Measurements from ENCODE around the gene LRMDA. TPM values are rescaled to one million over a fixed set of nuclear protein-coding genes. Genes with fewer than 3 reads are reported as not detected.

Gene LRMDA
- total and polyA plus RNA-seq, 2 donors (not counting 3 experiments of a cell fraction or from before 2014, with no cell fraction given): 9.7 to 18.0 TPM

- Histone ChIP-seq H2AFZ (ENCODE audit: low read depth, low read length) (no peak overlapping the region), H3K4me2 (ENCODE audit: insufficient read depth, low read length) (no peak overlapping the region), H3K9me3 (replicated peaks; ENCODE audit: control insufficient read depth, insufficient read depth, low read length) (no peaks in the 10 kb centered on the region), H3K27me3 (ENCODE audit: control insufficient read depth in 2 of 2, insufficient read depth in 2 of 2, low read length in 2 of 2) (no peaks in the 10 kb centered on the region), H4K20me1 (replicated peaks; ENCODE audit: control insufficient read depth, extremely low read depth, insufficient read depth, low read length) (no peaks in the 10 kb centered on the region), H3K9ac (replicated peaks; ENCODE audit: extremely low read depth, insufficient read depth, low read length) (no peak overlapping the region), H3K27ac (ENCODE audit: insufficient read depth, low read depth, low read length) (no peak overlapping the region), H3K4me3 (replicated peaks in 1 of 3; ENCODE audit: insufficient read depth in 1 of 3, low read depth in 1 of 3, low read length in 3 of 3) (no peak overlapping the region), H3K36me3 (ENCODE audit: control insufficient read depth in 2 of 2, extremely low read depth in 1 of 2, insufficient read depth in 2 of 2, low read length in 2 of 2) (no peaks in the 10 kb centered on the region), H3K79me2 (ENCODE audit: control insufficient read depth, insufficient read depth, low read length) (no peaks in the 10 kb centered on the region), H3K4me1 (ENCODE audit: control insufficient read depth, extremely low read depth, insufficient read depth, low read length) (no peaks in the 10 kb centered on the region), H3K9me1 (replicated peaks; ENCODE audit: control insufficient read depth, extremely low read depth, insufficient read depth, low read length) (no peaks in the 10 kb centered on the region)
- TF ChIP-seq JUN (IDR thresholded peaks at IDR 0.05; ENCODE audit: borderline replicate concordance, insufficient read depth, insufficient read length, low read depth) (no peak), EZH2 (IDR thresholded peaks at IDR 0.05; ENCODE audit: borderline replicate concordance, low read depth, low read length, severe bottlenecking) (no peak), POLR2AphosphoS5 (IDR thresholded peaks at IDR 0.05; ENCODE audit: insufficient read depth, low read depth, low read length) (no peak), MAX (IDR thresholded peaks at IDR 0.05; ENCODE audit: insufficient read depth, insufficient read length) (no peak), POLR2A (IDR thresholded peaks at IDR 0.05; ENCODE audit: low read depth, low read length) (no peak), FOS (IDR thresholded peaks at IDR 0.05; ENCODE audit: borderline replicate concordance, insufficient read depth, low read length) (no peak), GATA2 (IDR thresholded peaks at IDR 0.05; ENCODE audit: insufficient read depth, insufficient read length, low read depth, low read length) (no peak), MYC (IDR thresholded peaks at IDR 0.05; ENCODE audit: low read depth, low read length) (no peak)
- TF ChIP-seq, protein P1, sequence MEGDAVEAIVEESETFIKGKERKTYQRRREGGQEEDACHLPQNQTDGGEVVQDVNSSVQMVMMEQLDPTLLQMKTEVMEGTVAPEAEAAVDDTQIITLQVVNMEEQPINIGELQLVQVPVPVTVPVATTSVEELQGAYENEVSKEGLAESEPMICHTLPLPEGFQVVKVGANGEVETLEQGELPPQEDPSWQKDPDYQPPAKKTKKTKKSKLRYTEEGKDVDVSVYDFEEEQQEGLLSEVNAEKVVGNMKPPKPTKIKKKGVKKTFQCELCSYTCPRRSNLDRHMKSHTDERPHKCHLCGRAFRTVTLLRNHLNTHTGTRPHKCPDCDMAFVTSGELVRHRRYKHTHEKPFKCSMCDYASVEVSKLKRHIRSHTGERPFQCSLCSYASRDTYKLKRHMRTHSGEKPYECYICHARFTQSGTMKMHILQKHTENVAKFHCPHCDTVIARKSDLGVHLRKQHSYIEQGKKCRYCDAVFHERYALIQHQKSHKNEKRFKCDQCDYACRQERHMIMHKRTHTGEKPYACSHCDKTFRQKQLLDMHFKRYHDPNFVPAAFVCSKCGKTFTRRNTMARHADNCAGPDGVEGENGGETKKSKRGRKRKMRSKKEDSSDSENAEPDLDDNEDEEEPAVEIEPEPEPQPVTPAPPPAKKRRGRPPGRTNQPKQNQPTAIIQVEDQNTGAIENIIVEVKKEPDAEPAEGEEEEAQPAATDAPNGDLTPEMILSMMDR (IDR thresholded peaks at IDR 0.05; ENCODE audit: extremely low read depth in 1 of 2, insufficient read depth in 1 of 2, low read depth in 1 of 2, low read length in 2 of 2): no peak
- intact Hi-C loops (cut with micrococcal nuclease) (no loop called here), dilution Hi-C loops (cut with MboI; ENCODE audit: extremely low pct_ligation_motif_present, low sequenced_read_pairs) (no loop called here)
- POLR2A ChIA-PET: no interaction called here
- DNase-seq (ENCODE audit: low read depth, low spot score) (no peak), FAIRE-seq (no peak)
- CTCF ChIA-PET: interaction anchor here (0.7 to 1.8 kb wide), 2 partner anchors 11 to 12 kb away, joined by 3 to 4 read pairs; no protein-coding TSS in a partner anchor
- no TSS peak for BruUV-seq (replicated peaks)
Observed at GRCh38 chr10:76559892-76560220, 1128.4 kb downstream of the LRMDA start.
